ENCODE results near the gene PKP2. TPM values are rescaled to one million over a fixed set of nuclear protein-coding genes. Genes with fewer than 3 reads are reported as not detected.
"Not testable (repeated sequence)": the region's sequence is repeated elsewhere in the genome, so short reads cannot be mapped to it uniquely, and the experiment has no call there.

Gene PKP2
- total RNA-seq, 1 experiment from 2014 or later: 12.9 TPM

GRCh38 chr12:32901553-32901952 lies 5.0 kb upstream of the PKP2 start:
- in situ Hi-C loops (cut with HindIII; ENCODE audit: low pct_unique_long_range_greater_than_20kb, low sequenced_read_pairs): no loop called here
- DNase-seq (ENCODE audit: low read depth): no peak

GRCh38 chr12:32897687-32898573 lies 1.4 kb upstream of the PKP2 start:
- in situ Hi-C loops (cut with HindIII; ENCODE audit: low pct_unique_long_range_greater_than_20kb, low sequenced_read_pairs): no loop called here
- no peak for DNase-seq (ENCODE audit: low read depth)

GRCh38 chr12:32897281-32897610 lies 669 bp upstream of the PKP2 start:
- DNase-seq (ENCODE audit: low read depth): no peak
- in situ Hi-C loops (cut with HindIII; ENCODE audit: low pct_unique_long_range_greater_than_20kb, low sequenced_read_pairs): no loop called here

GRCh38 chr12:32895688-32896431 lies 717 bp downstream of the PKP2 start:
- DNase-seq (ENCODE audit: low read depth): no peak
- in situ Hi-C loops (cut with HindIII; ENCODE audit: low pct_unique_long_range_greater_than_20kb, low sequenced_read_pairs): no loop called here

- no peak for DNase-seq (ENCODE audit: low read depth)
- in situ Hi-C loops (cut with HindIII; ENCODE audit: low pct_unique_long_range_greater_than_20kb, low sequenced_read_pairs): no loop called here
These were observed 2.0 kb downstream of the PKP2 start for GRCh38 chr12:32894566-32894965.

GRCh38 chr12:32893458-32893857 lies 3.1 kb downstream of the PKP2 start:
- DNase-seq (ENCODE audit: low read depth): no peak

GRCh38 chr12:32893043-32893442 lies 3.5 kb downstream of the PKP2 start:
- no peak for DNase-seq (ENCODE audit: low read depth)
- in situ Hi-C loops (cut with HindIII; ENCODE audit: low pct_unique_long_range_greater_than_20kb, low sequenced_read_pairs): no loop called here

More at GRCh38 chr12:32893458-32893857, 3.1 kb downstream of the PKP2 start:
- in situ Hi-C loops (cut with HindIII; ENCODE audit: low pct_unique_long_range_greater_than_20kb, low sequenced_read_pairs): no loop called here

GRCh38 chr12:32892369-32892768 lies 4.2 kb downstream of the PKP2 start:
- in situ Hi-C loops (cut with HindIII; ENCODE audit: low pct_unique_long_range_greater_than_20kb, low sequenced_read_pairs); DNase-seq (ENCODE audit: low read depth): not testable (repeated sequence)

- peak; percentile 66 for DNase-seq (ENCODE audit: low read depth)
- in situ Hi-C loops (cut with HindIII; ENCODE audit: low pct_unique_long_range_greater_than_20kb, low sequenced_read_pairs): no loop called here
These were observed 4.6 kb downstream of the PKP2 start for GRCh38 chr12:32891956-32892355.

GRCh38 chr12:32891526-32891925 lies 5.1 kb downstream of the PKP2 start:
- no peak for DNase-seq (ENCODE audit: low read depth)
- in situ Hi-C loops (cut with HindIII; ENCODE audit: low pct_unique_long_range_greater_than_20kb, low sequenced_read_pairs): no loop called here

- DNase-seq (ENCODE audit: low read depth): no peak
- in situ Hi-C loops (cut with HindIII; ENCODE audit: low pct_unique_long_range_greater_than_20kb, low sequenced_read_pairs): no loop called here
These were observed 7.4 kb downstream of the PKP2 start for GRCh38 chr12:32889011-32889760.

GRCh38 chr12:32887058-32887457 lies 9.5 kb downstream of the PKP2 start:
- DNase-seq (ENCODE audit: low read depth): no peak
- in situ Hi-C loops (cut with HindIII; ENCODE audit: low pct_unique_long_range_greater_than_20kb, low sequenced_read_pairs): no loop called here

- DNase-seq (ENCODE audit: low read depth): no peak
- in situ Hi-C loops (cut with HindIII; ENCODE audit: low pct_unique_long_range_greater_than_20kb, low sequenced_read_pairs): no loop called here
These were observed 10.7 kb downstream of the PKP2 start for GRCh38 chr12:32885831-32886230.

- in situ Hi-C loops (cut with HindIII; ENCODE audit: low pct_unique_long_range_greater_than_20kb, low sequenced_read_pairs): no loop called here
- DNase-seq (ENCODE audit: low read depth): no peak
These were observed 11.6 kb downstream of the PKP2 start for GRCh38 chr12:32884962-32885361.

GRCh38 chr12:32881702-32882101 lies 14.9 kb downstream of the PKP2 start:
- in situ Hi-C loops (cut with HindIII; ENCODE audit: low pct_unique_long_range_greater_than_20kb, low sequenced_read_pairs): no loop called here
- no peak for DNase-seq (ENCODE audit: low read depth)

GRCh38 chr12:32881107-32881506 lies 15.5 kb downstream of the PKP2 start:
- in situ Hi-C loops (cut with HindIII; ENCODE audit: low pct_unique_long_range_greater_than_20kb, low sequenced_read_pairs): no loop called here
- DNase-seq (ENCODE audit: low read depth): no peak

GRCh38 chr12:32879066-32879465 lies 17.5 kb downstream of the PKP2 start:
- in situ Hi-C loops (cut with HindIII; ENCODE audit: low pct_unique_long_range_greater_than_20kb, low sequenced_read_pairs); DNase-seq (ENCODE audit: low read depth): not testable (repeated sequence)

- in situ Hi-C loops (cut with HindIII; ENCODE audit: low pct_unique_long_range_greater_than_20kb, low sequenced_read_pairs): no loop called here
- DNase-seq (ENCODE audit: low read depth): no peak
These were observed 18.7 kb downstream of the PKP2 start for GRCh38 chr12:32877601-32878459.
